DOHH2 (cell line): ENCODE results near the gene PLEKHG4.

ENCODE experiments used
- H3F3A ChIP-seq: fragments of 200-600 bp; sonication (generic), shearing (Covaris generic); 2 replicates; pipeline ENCODE4 v1.6.0; 2016; ENCODE audit warnings: antibody characterized with exemption, mild to moderate bottlenecking; ENCODE audit not compliant: control insufficient read depth, insufficient read depth
- H3K27ac ChIP-seq: fragments of 200-600 bp; sonication (generic); 2 replicates; pipeline ENCODE4 v1.5.1; 2014; ENCODE audit warnings: low read depth, mild to moderate bottlenecking, low read length, moderate library complexity
- H3K27me3 ChIP-seq: fragments of 200-600 bp; sonication (generic); 2 replicates; pipeline ENCODE4 v1.6.1; 2014; ENCODE audit warnings: mild to moderate bottlenecking, low read length, mixed read lengths; ENCODE audit not compliant: control insufficient read depth
- H3K36me3 ChIP-seq: fragments of 200-600 bp; sonication (generic); 2 replicates; pipeline ENCODE4 v1.6.1; 2014; ENCODE audit warnings: mild to moderate bottlenecking, low read length, moderate library complexity, mixed read lengths; ENCODE audit not compliant: control insufficient read depth
- H3K4me1 ChIP-seq: fragments of 200-600 bp; sonication (generic); 2 replicates; pipeline ENCODE4 v1.6.1; 2014; ENCODE audit warnings: mild to moderate bottlenecking, low read length, mixed read lengths; ENCODE audit not compliant: control insufficient read depth
- H3K4me2 ChIP-seq: fragments of 200-600 bp; sonication (generic); 2 replicates; pipeline ENCODE4 v1.6.0; 2014; ENCODE audit warnings: mild to moderate bottlenecking, low read length, moderate library complexity
- H3K4me3 ChIP-seq: fragments of 200-600 bp; sonication (generic); 2 replicates; pipeline ENCODE4 v1.5.1; 2014; ENCODE audit warnings: mild to moderate bottlenecking, low read length, mixed read lengths
- H3K79me2 ChIP-seq: fragments of 200-600 bp; sonication (generic); 2 replicates; pipeline ENCODE4 v1.6.1; 2014; ENCODE audit warnings: mild to moderate bottlenecking, low read length, mixed read lengths; ENCODE audit not compliant: control insufficient read depth
- H3K9me2 ChIP-seq: fragments of 200-600 bp; sonication (generic); replicated peaks from 2 replicates; pipeline ENCODE4 v1.6.1; 2014; ENCODE audit warnings: mild to moderate bottlenecking, low read length, mixed read lengths; ENCODE audit not compliant: control insufficient read depth
- H3K9me3 ChIP-seq: fragments of 200-600 bp; sonication (generic); 2 replicates; pipeline ENCODE4 v1.6.1; 2014; ENCODE audit warnings: antibody characterized with exemption, low read length, mixed read lengths; ENCODE audit not compliant: control insufficient read depth, insufficient read depth
- H4K20me1 ChIP-seq: fragments of 200-600 bp; sonication (generic); 2 replicates; pipeline ENCODE4 v1.6.0; 2014; ENCODE audit warnings: low read depth, mild to moderate bottlenecking, antibody characterized with exemption, low read length, moderate library complexity; ENCODE audit not compliant: control insufficient read depth, insufficient read depth
- CTCF ChIP-seq: fragments of 200-600 bp; sonication (generic); IDR thresholded peaks from one replicate; pipeline ENCODE4 v1.5.1; 2014; ENCODE audit warnings: antibody characterized with exemption, mild to moderate bottlenecking, low read depth, low read length; ENCODE audit not compliant: poor library complexity, severe bottlenecking
- EZH2phosphoT487 ChIP-seq: fragments of 200-600 bp; sonication (generic); IDR thresholded peaks from 2 replicates; pipeline ENCODE4 v1.6.1; 2017; ENCODE audit warnings: borderline replicate concordance, mild to moderate bottlenecking, antibody characterized with exemption, low read length, moderate library complexity, mixed read lengths

The PLEKHG4 gene

GRCh38 chr16:67281536-67282446, 2.5 kb downstream of the PLEKHG4 start:
- H3K4me2 ChIP-seq, result no peak overlapping the region
- TF ChIP-seq CTCF (no peak), EZH2phosphoT487 (no peak)
- H3K79me2 ChIP-seq, result peaks cover 13% of the 10 kb centered on the region
- H4K20me1 ChIP-seq, result no peaks in the 10 kb centered on the region
- H3K4me3 ChIP-seq, result no peak overlapping the region
- H3K27ac ChIP-seq, result no peak overlapping the region
- H3K9me2 ChIP-seq, result no peaks in the 10 kb centered on the region
- H3K27me3 ChIP-seq, result no peaks in the 10 kb centered on the region
- H3K36me3 ChIP-seq, result peaks cover 9% of the 10 kb centered on the region; the same call in 1 of the 2 replicates
- H3K9me3 ChIP-seq, result no peaks in the 10 kb centered on the region
- peaks cover 13% of the 10 kb centered on the region for H3K4me1 ChIP-seq
- no peaks in the 10 kb centered on the region for H3F3A ChIP-seq

GRCh38 chr16:67282447-67282805, 3.1 kb downstream of the PLEKHG4 start:
- Histone ChIP-seq H3K79me2 (peaks cover 13% of the 10 kb centered on the region), H3K9me2 (no peaks in the 10 kb centered on the region), H3K4me1 (peaks cover 13% of the 10 kb centered on the region), H3K27me3 (no peaks in the 10 kb centered on the region), H4K20me1 (no peaks in the 10 kb centered on the region), H3K4me2 (no peak overlapping the region), H3K27ac (no peak overlapping the region), H3K9me3 (no peaks in the 10 kb centered on the region), H3K36me3 (0 out of 2 replicates have a peak, but pooled peaks cover 4% of the 10 kb centered on the region), H3K4me3 (no peak overlapping the region), H3F3A (no peaks in the 10 kb centered on the region)
- TF ChIP-seq EZH2phosphoT487, result no peak
- TF ChIP-seq CTCF, result no peak

GRCh38 chr16:67283039-67283825, 3.9 kb downstream of the PLEKHG4 start:
- Histone ChIP-seq H4K20me1 (no peaks in the 10 kb centered on the region), H3K9me3 (no peaks in the 10 kb centered on the region), H3K9me2 (no peaks in the 10 kb centered on the region), H3F3A (no peaks in the 10 kb centered on the region), H3K27me3 (no peaks in the 10 kb centered on the region), H3K4me2 (no peak overlapping the region), H3K36me3 (no peaks in the 10 kb centered on the region), H3K79me2 (peaks cover 5% of the 10 kb centered on the region), H3K27ac (no peak overlapping the region), H3K4me1 (peaks cover 6% of the 10 kb centered on the region), H3K4me3 (no peak overlapping the region)
- TF ChIP-seq EZH2phosphoT487 (no peak), CTCF (no peak)
